SK-N-SH treated with all-trans-retinoic acid at 6 μM for 48 hours (cell line): ENCODE measurements around the gene AUTS2.

Experiments
- ATAC-seq: fragments of 200-7000 bp; cut with Tn5 transposase; 3 replicates; pipeline ENCODE4 v1.9.1; 2020; ENCODE audit warnings: mild to moderate bottlenecking, moderate library complexity
- ARNTL ChIP-seq: fragments of 450-650 bp; formaldehyde crosslinking; IDR thresholded peaks from 2 replicates; pipeline ENCODE4 v1.5.0; 2020; ENCODE audit warnings: low read depth, mild to moderate bottlenecking, moderate library complexity, borderline replicate concordance
- CREB5 ChIP-seq: fragments of 250-450 bp; sonication (Bioruptor Pico); IDR thresholded peaks from 2 replicates; pipeline ENCODE4 v1.5.1; 2020; ENCODE audit warnings: low read depth, mild to moderate bottlenecking, moderate library complexity
- CSDC2 ChIP-seq: fragments of 250-450 bp; sonication (Bioruptor Pico); IDR thresholded peaks from 2 replicates; pipeline ENCODE4 v1.5.0; 2020; ENCODE audit warnings: mild to moderate bottlenecking, moderate library complexity
- CSRNP3 ChIP-seq: fragments of 250-450 bp; sonication (Bioruptor Pico); IDR thresholded peaks from 2 replicates; pipeline ENCODE4 v1.5.1; 2021; ENCODE audit warnings: mild to moderate bottlenecking, moderate library complexity
- ESRRG ChIP-seq: fragments of 250-450 bp; sonication (Bioruptor Pico); IDR thresholded peaks from 2 replicates; pipeline ENCODE4 v1.6.1; 2021; ENCODE audit warnings: mild to moderate bottlenecking
- GLIS3 ChIP-seq: fragments of 250-450 bp; sonication (Bioruptor Pico); IDR thresholded peaks from 2 replicates; pipeline ENCODE4 v1.5.0; 2020; ENCODE audit warnings: mild to moderate bottlenecking, moderate library complexity
- ISL1 ChIP-seq: fragments of 250-450 bp; sonication (Bioruptor Pico); IDR thresholded peaks from 2 replicates; pipeline ENCODE4 v2.1.2; 2022; ENCODE audit warnings: mild to moderate bottlenecking, moderate library complexity
- OSR1 ChIP-seq: fragments of 250-450 bp; sonication (Bioruptor Pico); IDR thresholded peaks from 2 replicates; pipeline ENCODE4 v1.8.0; 2022; ENCODE audit warnings: moderate library complexity, mild to moderate bottlenecking, inconsistent platforms
- PATZ1 ChIP-seq: fragments of 250-450 bp; sonication (Bioruptor Pico); IDR thresholded peaks from 2 replicates; pipeline ENCODE4 v1.8.0; 2020; ENCODE audit warnings: mild to moderate bottlenecking, moderate library complexity, borderline replicate concordance
- POU6F1 ChIP-seq: fragments of 250-450 bp; sonication (Bioruptor Pico); IDR thresholded peaks from 2 replicates; pipeline ENCODE4 v1.8.0; 2021; ENCODE audit warnings: low read depth, mild to moderate bottlenecking, moderate library complexity, borderline replicate concordance
- SNAI2 ChIP-seq: fragments of 250-450 bp; sonication (Bioruptor Pico); IDR thresholded peaks from 2 replicates; pipeline ENCODE4 v1.5.0; 2020; ENCODE audit warnings: mild to moderate bottlenecking, moderate library complexity
- TCF4 ChIP-seq: fragments of 250-450 bp; sonication (Bioruptor Pico); IDR thresholded peaks from 2 replicates; pipeline ENCODE4 v1.8.0; 2021; ENCODE audit warnings: mild to moderate bottlenecking, moderate library complexity, borderline replicate concordance
- TOX ChIP-seq: fragments of 250-450 bp; sonication (Bioruptor Pico); IDR thresholded peaks from 2 replicates; pipeline ENCODE4 v1.8.0; 2021; ENCODE audit warnings: mild to moderate bottlenecking, moderate library complexity, borderline replicate concordance
- TSHZ2 ChIP-seq: fragments of 250-450 bp; sonication (Bioruptor Pico); IDR thresholded peaks from 2 replicates; pipeline ENCODE4 v1.5.0; 2020; ENCODE audit warnings: mild to moderate bottlenecking, moderate library complexity
- ZC3H10 ChIP-seq: fragments of 250-450 bp; sonication (Bioruptor Pico); IDR thresholded peaks from 2 replicates; pipeline ENCODE4 v1.5.1; 2021; ENCODE audit warnings: mild to moderate bottlenecking, moderate library complexity
- ZFP3 ChIP-seq: fragments of 250-450 bp; sonication (Bioruptor Pico); IDR thresholded peaks from 2 replicates; pipeline ENCODE4 v1.5.0; 2020; ENCODE audit warnings: mild to moderate bottlenecking, moderate library complexity
- ZFP30 ChIP-seq: fragments of 450-650 bp; formaldehyde crosslinking; IDR thresholded peaks from 2 replicates; pipeline ENCODE4 v1.5.0; 2022; ENCODE audit warnings: mild to moderate bottlenecking, moderate library complexity
- ZNF565 ChIP-seq: fragments of 450-650 bp; formaldehyde crosslinking; conservative IDR thresholded peaks from 2 replicates; pipeline ENCODE4 v1.5.0; 2020; ENCODE audit warnings: low read depth, mild to moderate bottlenecking, moderate library complexity
- ZNF70 ChIP-seq: fragments of 450-650 bp; formaldehyde crosslinking; IDR thresholded peaks from 2 replicates; pipeline ENCODE4 v1.5.0; 2020; ENCODE audit warnings: mild to moderate bottlenecking, moderate library complexity
- ZNF8 ChIP-seq: fragments of 450-650 bp; formaldehyde crosslinking; IDR thresholded peaks from 2 replicates; pipeline ENCODE4 v1.5.0; 2020; ENCODE audit warnings: mild to moderate bottlenecking, moderate library complexity

The AUTS2 gene

GRCh38 chr7:70631718-70632117 lies 1033.4 kb downstream of the AUTS2 start:
- ATAC-seq: no peak
- TF ChIP-seq ZNF565 (no peak), CSDC2 (CRISPR knock-in tag) (no peak), ARNTL (no peak), TSHZ2 (CRISPR knock-in tag) (no peak), TOX (no peak), GLIS3 (CRISPR knock-in tag) (no peak), PATZ1 (CRISPR knock-in tag) (no peak), CSRNP3 (CRISPR knock-in tag) (no peak), ZC3H10 (CRISPR knock-in tag) (no peak), ZNF70 (no peak), ISL1 (no peak)

- no peak for TF ChIP-seq ZNF70
- no peak for TF ChIP-seq GLIS3 (CRISPR knock-in tag)
- TF ChIP-seq ZFP30 (CRISPR knock-in tag): no peak
- no peak for TF ChIP-seq ARNTL
- TF ChIP-seq PATZ1 (CRISPR knock-in tag): no peak
- no peak for TF ChIP-seq ZNF8 (CRISPR knock-in tag)
- TF ChIP-seq ESRRG: no peak
- TF ChIP-seq TCF4 (CRISPR knock-in tag): no peak
- TF ChIP-seq POU6F1 (CRISPR knock-in tag): no peak
- no peak for TF ChIP-seq ZNF565
- TF ChIP-seq ZFP3 (CRISPR knock-in tag): no peak
- no peak for TF ChIP-seq CSRNP3 (CRISPR knock-in tag)
- no peak for TF ChIP-seq ISL1
- TF ChIP-seq CSDC2 (CRISPR knock-in tag): no peak
- no peak for TF ChIP-seq CREB5 (CRISPR knock-in tag)
- TF ChIP-seq SNAI2 (CRISPR knock-in tag): no peak
- TF ChIP-seq OSR1 (CRISPR knock-in tag): no peak
- no peak for TF ChIP-seq ZC3H10 (CRISPR knock-in tag)
- no peak for ATAC-seq
Measured at GRCh38 chr7:70632400-70632799, 1034.1 kb downstream of the AUTS2 start.
